ENCODE data around the gene CXCL16. TPM values are rescaled to one million over a fixed set of nuclear protein-coding genes. Genes with fewer than 3 reads are reported as not detected.

The CXCL16 gene
- total RNA-seq, 1 donor from 2014 or later, result 0.21 TPM

GRCh38 chr17:4772235-4772613 lies 32.5 kb upstream of the CXCL16 start:
- H3K4me1 ChIP-seq, result no peaks in the 10 kb centered on the region
- Mint-ChIP-seq H3K27me3 (ENCODE audit: insufficient read depth, low read depth) (peaks cover 9% of the 10 kb centered on the region), H3K36me3 (no peaks in the 10 kb centered on the region), H3K4me1 (no peaks in the 10 kb centered on the region), H3K27ac (no peak overlapping the region), H3K9me3 (no peaks in the 10 kb centered on the region), H3K4me3 (no peak overlapping the region)
- H3K36me3 ChIP-seq, result no peaks in the 10 kb centered on the region
- no peaks in the 10 kb centered on the region for H3K79me2 ChIP-seq (ENCODE audit: low read depth)
- H3K27me3 ChIP-seq, result no peaks in the 10 kb centered on the region
- no peak overlapping the region for H2AFZ ChIP-seq (replicated peaks)
- H3K4me2 ChIP-seq, result no peak overlapping the region
- no peak overlapping the region for H3K27ac ChIP-seq
- no peaks in the 10 kb centered on the region for H3K9me3 ChIP-seq (ENCODE audit: low read depth)
- H4K20me1 ChIP-seq (ENCODE audit: low read depth), result no peaks in the 10 kb centered on the region
- no peak for DNase-seq (ENCODE audit: low spot score)
- no peak overlapping the region for H3K9ac ChIP-seq
- H3K4me3 ChIP-seq, result no peak overlapping the region
- H3F3A ChIP-seq (ENCODE audit: low read depth), result no peaks in the 10 kb centered on the region
- TF ChIP-seq EZH2 (IDR thresholded peaks at IDR 0.05) (no peak), CTCF (IDR thresholded peaks at IDR 0.05) (no peak), EZH2phosphoT487 (IDR thresholded peaks at IDR 0.05) (no peak)

GRCh38 chr17:4771519-4772234 lies 31.9 kb upstream of the CXCL16 start, which contains the start of gene TM4SF5:
TSS of gene TM4SF5 (plus strand) at chr17:4771886. CDS start at chr17:4771923, 37 bp downstream.
- Histone ChIP-seq H3K36me3 (no peaks in the 10 kb centered on the region), H3K9me3 (ENCODE audit: low read depth) (no peaks in the 10 kb centered on the region), H3K79me2 (ENCODE audit: low read depth) (no peaks in the 10 kb centered on the region), H3F3A (ENCODE audit: low read depth) (no peaks in the 10 kb centered on the region), H3K4me3 (no peak within 1 kb of the TSS), H3K27ac (no peak within 1 kb of the TSS), H3K4me2 (no peak within 1 kb of the TSS), H3K9ac (no peak within 1 kb of the TSS), H3K4me1 (no peaks in the 10 kb centered on the region), H3K27me3 (no peaks in the 10 kb centered on the region), H2AFZ (replicated peaks) (no peak within 1 kb of the TSS), H4K20me1 (ENCODE audit: low read depth) (no peaks in the 10 kb centered on the region)
- peaks cover 9% of the 10 kb centered on the region for H3K27me3 Mint-ChIP-seq (ENCODE audit: insufficient read depth, low read depth)
- no peaks in the 10 kb centered on the region for H3K4me1 Mint-ChIP-seq
- H3K9me3 Mint-ChIP-seq, result no peaks in the 10 kb centered on the region
- H3K27ac Mint-ChIP-seq, result no peak within 1 kb of the TSS
- no peaks in the 10 kb centered on the region for H3K36me3 Mint-ChIP-seq
- H3K4me3 Mint-ChIP-seq, result no peak within 1 kb of the TSS
- DNase-seq (ENCODE audit: low spot score), result no peak
- TF ChIP-seq CTCF (IDR thresholded peaks at IDR 0.05) (no peak), EZH2 (IDR thresholded peaks at IDR 0.05) (no peak), EZH2phosphoT487 (IDR thresholded peaks at IDR 0.05) (no peak)

DNA sequence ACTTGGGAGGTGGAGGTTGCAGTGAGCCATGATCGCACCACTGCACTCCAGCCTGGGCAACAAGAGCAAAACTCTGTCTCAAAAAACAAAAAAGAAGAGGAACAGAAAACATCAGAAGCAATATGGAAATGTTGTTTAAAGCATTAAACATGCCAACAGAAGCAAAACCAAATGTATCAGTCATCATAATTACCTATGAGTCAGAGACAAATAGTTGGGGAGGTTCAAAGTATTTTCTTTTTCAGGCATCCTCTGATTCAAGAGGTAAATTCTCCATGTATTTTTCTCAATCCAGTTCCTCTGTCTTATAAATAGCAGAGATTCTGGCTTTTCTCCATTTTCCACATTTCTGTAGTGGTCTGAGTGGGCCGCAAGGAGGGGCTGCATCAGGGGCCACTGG lies 29.9 kb upstream of the CXCL16 start:
- Histone ChIP-seq H3K9ac (no peak overlapping the region), H3K4me2 (no peak overlapping the region), H3K4me1 (no peaks in the 10 kb centered on the region), H3K27me3 (no peaks in the 10 kb centered on the region), H3K4me3 (no peak overlapping the region), H3K79me2 (ENCODE audit: low read depth) (no peaks in the 10 kb centered on the region), H4K20me1 (ENCODE audit: low read depth) (no peaks in the 10 kb centered on the region), H3K36me3 (no peaks in the 10 kb centered on the region), H3K9me3 (ENCODE audit: low read depth) (no peaks in the 10 kb centered on the region), H3F3A (ENCODE audit: low read depth) (peaks cover 1% of the 10 kb centered on the region), H2AFZ (replicated peaks) (no peak overlapping the region), H3K27ac (no peak overlapping the region)
- H3K27me3 Mint-ChIP-seq (ENCODE audit: insufficient read depth, low read depth), result peaks cover 9% of the 10 kb centered on the region
- no peak for TF ChIP-seq EZH2phosphoT487 (IDR thresholded peaks at IDR 0.05)
- TF ChIP-seq CTCF (IDR thresholded peaks at IDR 0.05), result no peak
- TF ChIP-seq EZH2 (IDR thresholded peaks at IDR 0.05), result no peak
- no peak overlapping the region for H3K4me3 Mint-ChIP-seq
- no peak for DNase-seq (ENCODE audit: low spot score)
- H3K4me1 Mint-ChIP-seq, result no peaks in the 10 kb centered on the region
- no peak overlapping the region for H3K27ac Mint-ChIP-seq
- H3K36me3 Mint-ChIP-seq, result no peaks in the 10 kb centered on the region
- H3K9me3 Mint-ChIP-seq, result no peaks in the 10 kb centered on the region

Measured in neural progenitor cell (in vitro differentiated cells).